Mesenchymal stem cell (in vitro differentiated cells and primary cell): Measurements from ENCODE around the gene RNF44.

Experiments used
- DNase-seq: peaks from one replicate; pipeline ENCODE4 v3.0.0-alpha.2; 2013
- H2AFZ ChIP-seq: one replicate; pipeline ENCODE4 v1.6.1; 2013; ENCODE audit warnings: low read depth, mild to moderate bottlenecking, control low read depth, inconsistent platforms, low read length, moderate library complexity
- H2AK5ac ChIP-seq: 2 replicates; pipeline ENCODE4 v1.6.1; 2013; ENCODE audit warnings: low read length, moderate library complexity, mild to moderate bottlenecking, inconsistent platforms; ENCODE audit not compliant: severe bottlenecking
- H2BK120ac ChIP-seq: one replicate; pipeline ENCODE4 v1.6.1; 2013; ENCODE audit warnings: low read depth, mild to moderate bottlenecking, inconsistent platforms, low read length, moderate library complexity
- H2BK12ac ChIP-seq, 2 experiments: one replicate each; pipeline ENCODE4 v1.6.1; 2013; ENCODE audit warnings: inconsistent platforms in 2 of 2, low read length in 2 of 2, mild to moderate bottlenecking in 2 of 2, moderate library complexity in 2 of 2, control low read depth in 1 of 2
- H2BK15ac ChIP-seq: one replicate; pipeline ENCODE4 v1.6.1; 2013; ENCODE audit warnings: mild to moderate bottlenecking, low read depth, inconsistent platforms; ENCODE audit not compliant: poor library complexity, severe bottlenecking
- H2BK5ac ChIP-seq: 2 replicates; pipeline ENCODE4 v1.6.1; 2013; ENCODE audit warnings: low read depth, mild to moderate bottlenecking, low read length, control low read depth, inconsistent platforms; ENCODE audit not compliant: poor library complexity, severe bottlenecking
- H3K14ac ChIP-seq, 2 experiments: one replicate each; pipeline ENCODE4 v1.6.1; 2013; ENCODE audit warnings: inconsistent platforms in 2 of 2, low read length in 2 of 2, control low read depth in 1 of 2, mild to moderate bottlenecking in 1 of 2, moderate library complexity in 1 of 2
- H3K18ac ChIP-seq, 2 experiments: one replicate each; pipeline ENCODE4 v1.6.1; 2013; ENCODE audit warnings: inconsistent platforms in 2 of 2, low read length in 2 of 2, control low read depth in 1 of 2, low read depth in 1 of 2, mild to moderate bottlenecking in 1 of 2
- H3K23ac ChIP-seq, 2 experiments: one replicate each; pipeline ENCODE4 v1.6.1; 2013; ENCODE audit warnings: inconsistent platforms in 2 of 2, low read length in 2 of 2, mild to moderate bottlenecking in 2 of 2, moderate library complexity in 2 of 2, control low read depth in 1 of 2
- H3K27ac ChIP-seq: 2 replicates; pipeline ENCODE4 v1.5.1; 2013; ENCODE audit warnings: mild to moderate bottlenecking, moderate library complexity, low read length, control low read depth, inconsistent platforms; ENCODE audit not compliant: poor library complexity, severe bottlenecking
- H3K27me3 ChIP-seq, 2 experiments: 2 replicates each; pipeline versions ENCODE4 v1.6.1 to v1.7.0; 2013; ENCODE audit warnings: low read length in 2 of 2, mild to moderate bottlenecking in 2 of 2, moderate library complexity in 2 of 2, control low read depth in 1 of 2, inconsistent platforms in 1 of 2; ENCODE audit not compliant: control insufficient read depth in 1 of 2, insufficient read depth in 1 of 2
- H3K36me3 ChIP-seq, 2 experiments: 2 replicates each; pipeline versions ENCODE4 v1.6.1 to v1.7.0; 2013; ENCODE audit warnings: low read length in 2 of 2, control low read depth in 1 of 2, inconsistent platforms in 1 of 2, low read depth in 1 of 2, mild to moderate bottlenecking in 1 of 2; ENCODE audit not compliant: insufficient read depth in 2 of 2, control insufficient read depth in 1 of 2
- H3K4ac ChIP-seq, 2 experiments: one replicate each; pipeline ENCODE4 v1.6.1; 2013; ENCODE audit warnings: inconsistent platforms in 2 of 2, low read length in 2 of 2, mild to moderate bottlenecking in 2 of 2, moderate library complexity in 2 of 2, control low read depth in 1 of 2, low read depth in 1 of 2
- H3K4me1 ChIP-seq: 2 replicates; pipeline ENCODE4 v1.6.1; 2013; ENCODE audit warnings: low read depth, low read length, control low read depth; ENCODE audit not compliant: control insufficient read depth, insufficient read depth
- H3K4me2 ChIP-seq: 2 replicates; pipeline ENCODE4 v1.6.1; 2013; ENCODE audit warnings: low read length, mild to moderate bottlenecking, inconsistent platforms; ENCODE audit not compliant: poor library complexity, severe bottlenecking
- H3K4me3 ChIP-seq, 2 experiments: 2 replicates each; pipeline versions ENCODE4 v1.5.1 to v1.7.0; 2013; ENCODE audit warnings: low read length in 2 of 2, mild to moderate bottlenecking in 2 of 2, control low read depth in 1 of 2, low read depth in 1 of 2; ENCODE audit not compliant: insufficient read depth in 1 of 2
- H3K79me1 ChIP-seq: replicated peaks from 2 replicates; pipeline ENCODE4 v1.6.1; 2013; ENCODE audit warnings: mild to moderate bottlenecking, control low read depth, low read length, inconsistent platforms; ENCODE audit not compliant: poor library complexity, severe bottlenecking
- H3K9ac ChIP-seq: 2 replicates; pipeline ENCODE4 v1.7.0; 2013; ENCODE audit warnings: mild to moderate bottlenecking, low read length, moderate library complexity
- H3K9me3 ChIP-seq: 2 replicates; pipeline ENCODE4 v1.7.0; 2013; ENCODE audit warnings: mild to moderate bottlenecking, low read length; ENCODE audit not compliant: control insufficient read depth
- H4K8ac ChIP-seq: one replicate; pipeline ENCODE4 v1.6.1; 2013; ENCODE audit warnings: inconsistent platforms, mild to moderate bottlenecking, low read length, moderate library complexity
- H4K91ac ChIP-seq: one replicate; pipeline ENCODE4 v1.6.1; 2013; ENCODE audit warnings: mild to moderate bottlenecking, low read length, inconsistent platforms
- WGBS: methylation state at CpG from one replicate; pipeline ENCODE4 v1.1.7; 2013; ENCODE audit warnings: mixed read lengths; 5-methylcytosine and 5-hydroxymethylcytosine counted together

The RNF44 gene

DNA sequence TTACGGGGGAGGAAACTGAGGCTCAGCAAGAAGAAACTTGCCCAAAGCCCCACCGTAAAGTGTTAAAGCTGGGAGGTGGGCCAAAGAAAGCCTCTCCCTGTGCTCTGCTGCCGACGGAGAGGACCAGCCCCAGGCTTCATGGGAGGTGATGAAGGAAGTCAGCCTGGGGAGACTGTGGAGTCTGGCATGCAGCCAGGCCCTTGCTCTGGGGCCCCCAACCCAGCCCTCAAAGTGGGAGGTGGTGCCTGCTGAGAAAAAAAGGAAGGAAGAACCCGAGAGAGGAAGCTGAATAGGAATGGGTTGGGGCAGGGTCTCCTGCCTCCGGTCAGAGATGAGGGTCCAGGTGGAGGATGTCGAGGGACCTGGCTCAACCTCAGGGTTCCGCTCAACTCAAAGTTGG, 3.8 kb downstream of the RNF44 start:
- H3K9ac ChIP-seq: peak overlapping the region; percentile 23
- no peak overlapping the region for H2AK5ac ChIP-seq
- no peak overlapping the region for H2BK5ac ChIP-seq
- no peaks in the 10 kb centered on the region for H3K27me3 ChIP-seq
- peaks cover 50% of the 10 kb centered on the region for H3K4me1 ChIP-seq
- H3K27ac ChIP-seq: peak overlapping the region; percentile 49
- H4K8ac ChIP-seq: no peak overlapping the region
- H3K36me3 ChIP-seq: peaks cover 27 to 55% of the 10 kb centered on the region in 2 experiments
- no peak overlapping the region for H2BK120ac ChIP-seq
- H3K79me1 ChIP-seq: peaks cover 22% of the 10 kb centered on the region
- WGBS: 82% methylated on average over 8 of the region's 8 CpGs
- H3K4ac ChIP-seq: no peak overlapping the region
- no peak overlapping the region for H2BK15ac ChIP-seq
- H3K14ac ChIP-seq: no peak overlapping the region
- H3K4me2 ChIP-seq: peak overlapping the region; percentile 29
- H3K9me3 ChIP-seq: no peaks in the 10 kb centered on the region
- H3K18ac ChIP-seq: no peak overlapping the region
- no peak for DNase-seq
- H4K91ac ChIP-seq: no peak overlapping the region
- H3K4me3 ChIP-seq: no peak overlapping the region
- no peak overlapping the region for H2AFZ ChIP-seq
- H2BK12ac ChIP-seq: no peak overlapping the region
- no peak overlapping the region for H3K23ac ChIP-seq

GRCh38 chr5:176532795-176533194, 4.4 kb downstream of the RNF44 start:
- H3K9ac ChIP-seq: no peak overlapping the region
- no peak overlapping the region for H2BK15ac ChIP-seq
- H3K36me3 ChIP-seq: peaks cover 32 to 61% of the 10 kb centered on the region in 2 experiments
- H3K4me1 ChIP-seq: peaks cover 50% of the 10 kb centered on the region
- H3K27ac ChIP-seq: peak overlapping the region; percentile 17
- H3K18ac ChIP-seq: no peak overlapping the region
- no peak for DNase-seq
- H3K9me3 ChIP-seq: no peaks in the 10 kb centered on the region
- peak overlapping the region; percentile 29 for H3K4me2 ChIP-seq
- H4K91ac ChIP-seq: no peak overlapping the region
- H2AFZ ChIP-seq: no peak overlapping the region
- peaks cover 28% of the 10 kb centered on the region for H3K79me1 ChIP-seq
- H3K4me3 ChIP-seq: no peak overlapping the region
- no peak overlapping the region for H3K4ac ChIP-seq
- H2BK120ac ChIP-seq: no peak overlapping the region
- no peak overlapping the region for H4K8ac ChIP-seq
- peak overlapping the region; percentile 81 for H2AK5ac ChIP-seq
- H2BK12ac ChIP-seq: no peak overlapping the region
- H3K23ac ChIP-seq: no peak overlapping the region
- 96% methylated on average over 9 of the region's 9 CpGs for WGBS
- no peak overlapping the region for H3K14ac ChIP-seq
- no peaks in the 10 kb centered on the region for H3K27me3 ChIP-seq
- H2BK5ac ChIP-seq: no peak overlapping the region

GRCh38 chr5:176531902-176532493, 5.2 kb downstream of the RNF44 start:
- no peak overlapping the region for H2AFZ ChIP-seq
- peaks cover 39 to 69% of the 10 kb centered on the region in 2 experiments for H3K36me3 ChIP-seq
- H3K27ac ChIP-seq: no peak overlapping the region
- no peak overlapping the region for H4K91ac ChIP-seq
- H3K79me1 ChIP-seq: peaks cover 34% of the 10 kb centered on the region
- no peak overlapping the region for H3K18ac ChIP-seq
- no peak overlapping the region for H3K9ac ChIP-seq
- H3K14ac ChIP-seq: no peak overlapping the region
- DNase-seq: no peak
- no peak overlapping the region for H3K4ac ChIP-seq
- H3K4me2 ChIP-seq: no peak overlapping the region
- no peak overlapping the region for H2BK12ac ChIP-seq
- no peak overlapping the region for H2BK5ac ChIP-seq
- no peaks in the 10 kb centered on the region for H3K9me3 ChIP-seq
- WGBS: 97% methylated on average over 27 of the region's 28 CpGs
- no peak overlapping the region for H3K23ac ChIP-seq
- H2BK120ac ChIP-seq: no peak overlapping the region
- H3K4me1 ChIP-seq: peaks cover 50% of the 10 kb centered on the region
- H3K4me3 ChIP-seq: no peak overlapping the region
- no peak overlapping the region for H4K8ac ChIP-seq
- H2AK5ac ChIP-seq: no peak overlapping the region
- H2BK15ac ChIP-seq: no peak overlapping the region
- no peaks in the 10 kb centered on the region for H3K27me3 ChIP-seq

DNA sequence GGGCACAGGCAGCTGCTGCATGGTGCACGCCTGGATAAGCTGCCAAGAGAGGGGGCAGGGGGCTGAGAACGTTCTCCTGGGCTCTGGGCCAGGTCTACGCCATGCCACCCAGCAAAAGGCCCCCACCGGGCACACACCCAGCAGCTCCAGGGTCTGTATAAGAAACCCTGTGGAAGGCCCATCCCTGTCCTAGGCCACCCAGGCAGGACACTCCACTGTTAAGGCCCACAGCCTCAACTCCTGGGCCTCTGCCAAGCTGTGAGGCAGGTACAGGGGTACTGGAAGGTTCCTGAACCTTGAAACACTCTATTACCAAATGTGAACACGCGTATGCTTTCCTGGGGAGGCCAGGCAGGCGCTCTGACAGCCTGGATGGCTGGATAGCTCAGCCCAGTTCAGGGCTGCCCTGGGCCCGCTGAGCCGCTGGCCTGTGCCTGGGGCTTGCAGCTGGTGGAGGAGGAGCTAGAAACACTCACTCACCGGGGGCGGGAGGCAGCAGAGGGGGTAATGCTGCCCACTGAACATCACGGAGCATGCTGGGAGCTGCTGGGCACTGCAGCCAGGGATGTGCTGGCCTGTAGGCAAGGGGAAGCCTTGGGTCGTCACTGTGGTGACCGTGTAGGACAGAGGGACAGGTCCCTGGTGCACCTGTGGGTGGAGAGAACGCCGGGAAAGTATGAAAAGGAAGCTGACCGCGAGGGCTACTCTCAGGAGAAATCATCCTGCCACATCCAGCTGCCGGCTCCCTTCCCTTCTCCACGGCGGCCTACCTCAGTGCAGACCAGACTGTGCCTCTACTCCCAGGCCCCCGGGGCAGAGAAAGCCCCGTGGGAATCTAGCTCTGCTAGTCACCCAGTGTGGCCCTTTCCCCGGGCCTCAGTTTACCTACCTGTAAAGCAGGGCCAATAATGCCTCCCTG, 6.0 kb downstream of the RNF44 start:
- Histone ChIP-seq H3K27me3 (no peaks in the 10 kb centered on the region), H3K18ac (no peak overlapping the region), H2BK120ac (no peak overlapping the region), H2AFZ (no peak overlapping the region), H4K91ac (peak overlapping the region; percentile 21), H3K4me1 (peaks cover 50% of the 10 kb centered on the region), H3K23ac (no peak overlapping the region), H3K79me1 (peaks cover 34% of the 10 kb centered on the region), H4K8ac (no peak overlapping the region), H2BK15ac (peak overlapping the region; percentile 58), H3K9me3 (no peaks in the 10 kb centered on the region), H2BK5ac (no peak overlapping the region), H3K36me3 (peaks cover 44 to 72% of the 10 kb centered on the region in 2 experiments), H3K4me3 (no peak overlapping the region), H2AK5ac (no peak overlapping the region), H3K9ac (no peak overlapping the region), H3K4ac (no peak overlapping the region), H2BK12ac (no peak overlapping the region), H3K27ac (peak overlapping the region; percentile 73), H3K14ac (no peak overlapping the region), H3K4me2 (no peak overlapping the region)
- 89% methylated on average over 24 of the region's 24 CpGs for WGBS
- DNase-seq: no peak
